ENCODE results near the gene ARL2BP. TPM values are rescaled to one million over a fixed set of nuclear protein-coding genes. Genes with fewer than 3 reads are reported as not detected.
"Not testable (repeated sequence)": the region's sequence is repeated elsewhere in the genome, so short reads cannot be mapped to it uniquely, and the experiment has no call there.

ARL2BP gene
- total RNA-seq, 1 donor from 2014 or later = 59.2 TPM

- no peak for DNase-seq (ENCODE audit: low spot score)
Measured at GRCh38 chr16:57263541-57264351, 18.7 kb downstream of the ARL2BP start.

DNA sequence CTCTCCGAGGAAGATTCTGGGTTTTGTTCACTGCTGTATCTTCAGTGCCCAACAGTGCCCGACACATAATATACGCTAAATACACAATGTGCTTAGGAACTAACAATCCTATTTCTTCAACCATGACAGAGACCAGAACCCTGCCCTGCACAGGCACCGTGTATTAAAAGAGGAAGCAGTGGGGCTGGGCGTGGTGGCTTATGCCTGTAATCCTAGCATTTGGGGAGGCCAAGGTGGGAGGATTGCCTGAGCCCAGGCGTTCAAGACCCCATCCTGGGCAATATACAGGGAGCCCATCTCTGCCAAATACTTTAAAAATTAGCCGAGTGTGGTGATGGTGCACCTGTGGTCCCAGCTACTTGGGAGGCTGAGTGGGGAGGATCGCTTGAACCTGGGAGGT is 19.3 kb downstream of the ARL2BP start:
- no peak for DNase-seq (ENCODE audit: low spot score)

DNA sequence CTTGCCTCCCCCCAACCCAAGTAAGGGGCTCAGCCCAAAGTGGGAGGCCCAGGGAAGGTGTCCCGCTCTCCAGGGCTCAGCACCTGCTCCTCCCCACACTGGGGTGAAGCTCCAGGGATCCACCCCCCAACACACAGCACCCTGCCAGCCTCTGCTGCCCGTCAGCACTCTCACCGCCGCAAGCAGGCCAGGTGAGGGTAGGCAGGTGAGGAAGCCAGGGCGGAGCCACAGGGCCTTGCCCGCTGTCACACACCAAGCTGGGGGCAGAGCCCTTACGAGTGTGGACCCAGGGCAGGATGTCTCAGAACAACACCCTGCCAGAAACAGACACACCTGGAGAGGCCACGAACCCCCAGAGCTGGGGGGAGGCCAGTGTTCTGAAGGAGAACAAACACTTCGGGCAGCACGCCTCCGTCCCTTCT is 19.9 kb downstream of the ARL2BP start:
- no peak for DNase-seq (ENCODE audit: low spot score)

DNA sequence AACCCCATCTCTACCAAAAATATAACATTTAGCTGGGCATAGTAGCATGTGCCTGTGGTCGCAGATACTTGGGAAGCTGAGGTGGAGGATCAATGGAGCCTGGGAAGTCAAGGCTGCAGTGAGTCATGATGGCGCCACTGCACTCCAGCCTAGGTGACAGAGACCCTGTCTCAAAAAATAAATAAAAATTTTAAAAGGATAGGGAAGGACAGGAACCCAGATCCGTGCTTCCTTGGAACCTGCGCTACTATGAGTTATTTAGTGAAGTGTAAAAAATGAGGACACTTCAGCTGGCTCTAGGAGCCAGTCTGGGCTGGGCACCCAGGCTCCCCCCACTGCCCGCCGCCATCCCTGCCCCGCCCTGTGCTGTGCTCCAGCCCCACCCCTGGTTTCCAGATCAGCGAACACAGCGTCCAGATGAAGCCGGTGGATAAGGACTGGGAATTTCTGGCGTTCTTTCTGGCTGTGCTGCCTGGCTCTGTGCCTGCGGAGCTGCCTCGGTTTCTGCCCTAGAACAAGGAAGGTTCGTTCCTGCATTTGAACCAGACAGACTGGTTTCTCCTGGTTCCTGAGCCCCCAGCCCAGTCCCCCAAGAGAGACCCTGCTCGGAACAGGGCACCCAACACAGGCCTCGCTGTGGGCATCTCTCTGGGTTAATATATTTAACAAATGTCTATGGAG is 20.9 kb downstream of the ARL2BP start:
- DNase-seq (ENCODE audit: low spot score) = peak; percentile 90

DNA sequence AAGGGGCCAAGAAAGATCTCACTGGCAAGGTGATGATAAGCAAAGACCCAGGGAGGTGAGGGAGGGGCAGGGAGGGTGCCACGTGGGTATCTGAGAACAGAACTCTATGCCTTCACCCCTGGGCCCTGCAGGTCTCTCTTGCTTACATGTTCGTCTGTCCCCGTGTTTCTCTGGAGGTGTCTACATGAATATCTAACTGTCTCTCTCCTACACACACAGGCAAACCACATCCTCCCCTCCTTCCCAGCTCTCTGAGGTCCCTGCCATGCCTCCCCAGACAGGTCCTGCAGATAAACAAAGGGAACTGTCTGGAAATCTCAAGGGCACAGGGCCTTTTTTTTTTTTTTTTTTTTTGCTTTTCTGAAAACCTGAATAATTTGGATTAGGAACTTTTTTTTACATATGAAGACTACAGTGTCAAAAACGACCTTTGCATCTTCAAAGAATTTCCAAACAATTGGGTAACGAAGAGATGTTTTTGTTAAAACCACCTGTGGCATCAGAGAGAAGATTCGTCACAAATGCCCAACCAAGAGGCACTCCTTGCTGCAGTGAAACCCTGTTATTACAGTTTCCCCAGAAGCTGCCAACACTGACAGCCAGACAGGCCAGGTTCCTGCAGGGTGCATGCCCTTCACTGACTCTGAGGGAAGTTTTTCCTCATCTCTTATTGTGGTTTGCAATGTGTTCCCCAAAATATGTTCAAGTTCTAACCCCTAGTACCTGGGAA is 21.6 kb downstream of the ARL2BP start:
- no peak for DNase-seq (ENCODE audit: low spot score)

DNA sequence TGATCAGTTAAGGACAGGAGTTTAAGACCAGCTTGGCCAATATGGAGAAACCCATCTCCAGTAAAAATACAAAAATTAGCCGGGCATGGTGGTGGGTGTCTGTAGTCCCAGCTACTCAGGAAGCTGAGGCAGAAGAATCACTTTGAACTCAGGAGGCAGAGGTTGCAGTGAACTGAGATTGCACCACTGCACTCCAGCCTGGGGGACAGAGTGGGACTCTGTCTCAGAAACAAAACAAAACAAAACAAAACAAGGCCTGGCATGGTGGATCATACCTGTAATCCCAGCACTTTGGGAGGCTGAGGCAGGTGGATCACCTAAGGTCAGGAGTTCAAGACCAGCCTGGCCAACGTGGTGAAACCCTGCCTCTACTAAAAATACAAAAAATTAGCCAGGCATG is 22.3 kb downstream of the ARL2BP start:
- DNase-seq (ENCODE audit: low spot score) = not testable (repeated sequence)

GRCh38 chr16:57268804-57269800 is 24.0 kb downstream of the ARL2BP start:
- peak; percentile 86 for DNase-seq (ENCODE audit: low spot score)

DNA sequence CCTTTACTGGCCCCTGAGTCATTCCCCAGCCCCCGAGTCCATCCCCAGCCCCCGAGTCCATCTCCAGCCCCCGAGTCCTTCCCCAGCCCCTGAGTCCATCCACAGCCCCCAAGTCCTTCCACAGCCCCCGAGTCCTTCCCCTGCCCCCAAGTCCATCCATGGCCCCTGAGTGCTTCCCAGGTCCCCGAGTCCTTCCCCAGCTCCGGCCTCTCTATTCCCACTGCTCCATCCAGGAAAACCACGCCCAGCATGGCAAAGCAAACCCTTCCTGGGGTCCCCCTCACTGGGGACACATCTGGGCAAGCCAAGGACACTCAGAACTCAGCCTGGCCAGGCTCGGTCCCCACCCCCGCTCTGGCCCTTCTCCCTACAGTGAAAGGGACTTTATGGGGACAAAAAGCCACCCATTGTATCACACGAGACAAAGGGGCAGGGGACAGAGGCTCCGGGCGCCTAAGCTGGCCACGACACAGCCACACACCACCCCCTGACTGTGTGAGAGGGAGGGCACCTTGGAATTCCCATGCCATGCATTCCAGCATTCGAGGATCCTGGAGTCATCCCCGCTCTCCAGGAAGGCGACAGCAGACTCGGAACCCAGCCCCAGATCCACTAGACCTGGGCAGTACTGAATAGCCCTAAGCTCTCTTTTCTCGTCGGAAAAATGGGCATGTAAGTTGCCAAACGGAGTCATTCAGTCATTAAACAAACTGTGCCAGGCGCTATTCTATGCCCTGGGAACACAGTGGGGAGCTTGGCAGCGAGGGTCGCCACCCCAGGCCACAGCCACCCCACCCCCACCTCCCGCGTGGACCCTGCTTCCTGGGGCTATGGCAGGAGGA is 25.4 kb downstream of the ARL2BP start:
- no peak for DNase-seq (ENCODE audit: low spot score)

DNA sequence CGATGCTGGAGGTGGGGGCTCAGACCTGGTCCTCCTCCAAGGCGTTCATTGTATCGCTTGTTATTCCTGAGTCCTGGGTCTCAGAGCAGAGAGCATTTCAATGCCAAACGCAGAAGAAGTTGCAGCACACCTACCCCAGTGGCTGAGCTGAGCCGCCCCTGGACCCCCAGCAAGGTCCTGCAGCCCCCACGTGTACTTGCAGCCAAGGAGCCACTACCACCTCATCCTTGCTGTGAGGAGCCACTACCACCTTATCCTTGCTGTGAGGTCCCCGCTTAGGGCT is 25.9 kb downstream of the ARL2BP start:
- no peak for DNase-seq (ENCODE audit: low spot score)

GRCh38 chr16:57271867-57272495 is 26.9 kb downstream of the ARL2BP start:
- no peak for DNase-seq (ENCODE audit: low spot score)

DNA sequence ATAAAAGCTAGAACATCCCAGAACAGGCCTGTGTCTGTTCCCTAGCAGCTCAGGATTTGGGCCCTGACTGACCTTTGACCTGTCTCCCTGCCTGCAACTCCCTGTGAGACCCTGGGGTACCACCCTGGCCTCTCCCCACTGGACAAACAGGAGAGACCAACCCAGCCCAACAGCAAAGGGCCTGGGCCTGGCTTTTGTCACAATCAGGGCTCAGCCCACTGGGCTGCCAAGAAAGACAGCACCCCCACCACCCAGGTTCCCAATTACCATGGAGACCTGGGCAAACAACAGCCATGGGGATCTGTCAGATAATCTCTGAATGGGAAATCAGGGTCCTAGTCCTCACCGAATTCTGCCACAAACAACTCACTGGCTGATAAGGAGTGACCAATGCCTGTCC is 28.3 kb downstream of the ARL2BP start:
- DNase-seq (ENCODE audit: low spot score) = peak; percentile 40

GRCh38 chr16:57273826-57274225 is 28.8 kb downstream of the ARL2BP start:
- DNase-seq (ENCODE audit: low spot score) = no peak

DNA sequence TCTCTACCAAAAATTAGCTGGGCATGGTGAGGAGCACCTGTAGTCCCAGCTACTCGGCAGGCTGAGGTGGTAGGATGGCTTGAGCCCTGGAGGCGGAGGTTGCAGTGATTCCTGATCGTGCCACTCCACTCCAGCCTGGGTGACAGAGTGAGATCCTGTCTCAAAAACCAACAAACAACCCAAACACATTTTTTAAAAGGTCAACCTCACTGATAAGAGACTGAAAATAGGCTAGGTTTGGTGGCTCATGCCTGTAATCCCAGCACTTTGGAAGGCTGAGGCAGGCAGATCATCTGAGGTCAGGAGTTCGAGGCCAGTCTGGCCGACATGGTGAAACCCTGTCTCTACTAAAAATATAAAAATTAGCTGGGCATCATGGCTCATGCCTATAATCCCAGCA is 30.9 kb downstream of the ARL2BP start:
- not testable (repeated sequence) for DNase-seq (ENCODE audit: low spot score)

DNA sequence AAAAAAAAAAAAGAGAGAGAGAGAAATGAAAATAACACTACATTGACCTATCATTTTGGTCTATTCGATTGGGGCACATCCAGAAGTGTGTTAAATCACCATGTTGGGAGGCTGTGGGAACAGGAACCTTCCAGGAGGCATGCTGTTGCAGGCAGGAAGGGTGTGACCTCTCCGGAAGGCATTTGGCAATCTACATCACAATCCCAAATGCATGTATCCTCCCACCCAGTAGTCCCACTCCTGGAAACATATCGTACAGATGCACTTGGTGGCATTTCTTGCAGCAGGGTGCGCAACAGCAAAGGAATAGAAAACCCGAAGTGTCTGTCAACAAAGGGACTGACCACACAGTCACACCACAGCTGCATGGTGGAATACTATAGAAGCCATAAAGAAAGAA is 31.5 kb downstream of the ARL2BP start:
- no peak for DNase-seq (ENCODE audit: low spot score)

- DNase-seq (ENCODE audit: low spot score) = no peak
Measured at GRCh38 chr16:57277586-57277985, 32.5 kb downstream of the ARL2BP start.

- no peak for DNase-seq (ENCODE audit: low spot score)
Measured at GRCh38 chr16:57278494-57278893, 33.4 kb downstream of the ARL2BP start.

DNA sequence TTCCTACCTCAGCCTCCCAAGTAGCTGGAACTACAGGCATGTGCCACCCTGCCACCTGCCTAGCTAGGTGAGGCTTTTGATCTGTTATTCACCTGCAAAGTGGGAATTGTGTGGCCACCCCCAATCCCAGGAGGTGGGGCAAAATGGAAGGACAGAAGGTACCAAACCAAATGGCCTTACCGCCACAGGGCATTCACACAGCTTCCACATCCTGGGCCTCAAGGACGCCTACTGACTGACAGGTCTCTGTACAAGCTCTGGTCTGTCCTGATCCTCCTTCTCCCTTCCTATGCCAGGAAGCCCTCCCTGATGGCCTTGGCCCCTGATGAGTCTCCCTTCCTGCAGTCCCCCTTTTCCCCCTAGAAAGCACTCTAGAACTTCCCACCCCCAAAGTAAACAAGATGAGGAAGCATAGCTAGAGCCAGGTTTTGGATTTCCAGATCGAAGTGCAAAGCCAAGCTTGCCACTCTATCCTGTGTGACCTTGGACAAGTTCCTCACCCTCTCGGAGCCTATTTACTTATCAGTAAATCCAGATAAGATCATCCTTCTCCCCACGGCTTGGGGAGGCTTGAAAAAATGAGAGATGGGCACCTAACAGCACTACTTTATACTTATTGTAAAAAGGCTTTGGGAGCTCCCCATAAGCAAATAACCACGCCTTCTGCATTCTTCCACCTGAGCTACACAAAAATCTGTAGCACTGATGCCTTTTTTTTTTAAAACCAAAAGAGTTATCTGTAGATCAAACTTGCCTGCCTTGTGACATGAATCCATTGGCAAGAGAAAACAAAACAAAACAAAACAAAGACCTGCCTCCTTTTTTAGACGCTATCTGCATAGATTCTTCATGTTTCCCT is 35.0 kb downstream of the ARL2BP start:
- DNase-seq (ENCODE audit: low spot score) = no peak

DNA sequence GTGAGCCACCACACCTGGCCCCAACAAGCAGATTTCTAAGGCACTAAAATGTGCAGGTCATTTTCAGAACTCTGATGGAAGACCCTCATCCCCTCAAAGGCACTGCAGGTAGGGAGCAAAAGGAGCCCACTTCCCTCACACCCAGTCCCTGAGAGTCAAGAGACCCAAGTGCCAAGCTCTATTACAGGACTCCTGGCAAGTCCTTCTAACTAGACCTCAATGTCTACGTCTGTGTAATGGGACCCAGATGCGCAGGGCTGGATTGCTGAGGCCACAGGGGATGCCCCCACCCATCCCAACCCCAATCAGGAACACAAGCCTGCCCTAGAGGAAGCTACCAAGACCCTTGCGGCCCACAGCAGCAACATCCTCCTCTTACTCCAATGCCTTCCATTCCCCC is 36.7 kb downstream of the ARL2BP start:
- DNase-seq (ENCODE audit: low spot score) = no peak

All from umbilical cord (tissue), 2 donors.